ENCODE results near the gene RUNX2.

RUNX2 gene

GRCh38 chr6:45589367-45589766, 261.2 kb downstream of the RUNX2 start:
- no peak for DNase-seq (ENCODE audit: low read depth)

- DNase-seq (ENCODE audit: low read depth): no peak
Measured at GRCh38 chr6:45590226-45590625, 262.1 kb downstream of the RUNX2 start.

GRCh38 chr6:45590696-45591184, 262.6 kb downstream of the RUNX2 start:
- DNase-seq (ENCODE audit: low read depth): no peak

GRCh38 chr6:45591306-45591705, 263.2 kb downstream of the RUNX2 start:
- DNase-seq (ENCODE audit: low read depth): no peak

- DNase-seq (ENCODE audit: low read depth): no peak
Measured at GRCh38 chr6:45591890-45592289, 263.8 kb downstream of the RUNX2 start.

GRCh38 chr6:45592991-45593390, 264.9 kb downstream of the RUNX2 start:
- DNase-seq (ENCODE audit: low read depth): no peak

- no peak for DNase-seq (ENCODE audit: low read depth)
Measured at GRCh38 chr6:45595010-45595851, 267.1 kb downstream of the RUNX2 start.

GRCh38 chr6:45597424-45597823, 269.3 kb downstream of the RUNX2 start:
- no peak for DNase-seq (ENCODE audit: low read depth)

GRCh38 chr6:45599053-45599452, 270.9 kb downstream of the RUNX2 start:
- no peak for DNase-seq (ENCODE audit: low read depth)

- DNase-seq (ENCODE audit: low read depth): no peak
Measured at GRCh38 chr6:45605971-45606370, 277.8 kb downstream of the RUNX2 start.

- DNase-seq (ENCODE audit: low read depth): no peak
Measured at GRCh38 chr6:45606831-45607400, 278.8 kb downstream of the RUNX2 start.

GRCh38 chr6:45607798-45608197, 279.7 kb downstream of the RUNX2 start:
- no peak for DNase-seq (ENCODE audit: low read depth)

- DNase-seq (ENCODE audit: low read depth): no peak
Measured at GRCh38 chr6:45608252-45608913, 280.3 kb downstream of the RUNX2 start.

- DNase-seq (ENCODE audit: low read depth): no peak
Measured at GRCh38 chr6:45609141-45609638, 281.1 kb downstream of the RUNX2 start.

- DNase-seq (ENCODE audit: low read depth): no peak
Measured at GRCh38 chr6:45610374-45610773, 282.2 kb downstream of the RUNX2 start.

GRCh38 chr6:45610832-45611231, 282.7 kb downstream of the RUNX2 start:
- DNase-seq (ENCODE audit: low read depth): no peak

GRCh38 chr6:45611491-45611890, 283.4 kb downstream of the RUNX2 start:
- DNase-seq (ENCODE audit: low read depth): no peak

- DNase-seq (ENCODE audit: low read depth): no peak
Measured at GRCh38 chr6:45613656-45614055, 285.5 kb downstream of the RUNX2 start.

GRCh38 chr6:45614488-45615285, 286.6 kb downstream of the RUNX2 start:
- no peak for DNase-seq (ENCODE audit: low read depth)

- no peak for DNase-seq (ENCODE audit: low read depth)
Measured at GRCh38 chr6:45616209-45616608, 288.1 kb downstream of the RUNX2 start.

GRCh38 chr6:45617441-45617840, 289.3 kb downstream of the RUNX2 start:
- no peak for DNase-seq (ENCODE audit: low read depth)

GRCh38 chr6:45618259-45618658, 290.1 kb downstream of the RUNX2 start:
- DNase-seq (ENCODE audit: low read depth): no peak

Data from activated gamma-delta T cell treated with anti-CD3 and anti-CD28 coated beads, Interleukin-2, amount 50 U/mL, for 16 hours (primary cell).